Central memory CD4-positive, alpha-beta T cell (primary cell): ENCODE results near the gene ENO1.
A peak's percentile ranks its signal among the peaks of the same experiment; 100 is the strongest.
"Not testable (repeated sequence)": the region's sequence is repeated elsewhere in the genome, so short reads cannot be mapped to it uniquely, and the experiment has no call there.

Experiments used
- DNase-seq: peaks from one replicate; pipeline ENCODE4 v3.0.0; 2022

The ENO1 gene

GRCh38 chr1:8845104-8846097 lies 33.1 kb downstream of the ENO1 start:
- no peak for DNase-seq

GRCh38 chr1:8844501-8845006 lies 33.9 kb downstream of the ENO1 start:
- no peak for DNase-seq

GRCh38 chr1:8841395-8841794 lies 37.1 kb downstream of the ENO1 start:
- no peak for DNase-seq

- DNase-seq, result no peak
These were observed 38.5 kb downstream of the ENO1 start for GRCh38 chr1:8839990-8840389.

- no peak for DNase-seq
These were observed 42.4 kb downstream of the ENO1 start for GRCh38 chr1:8835941-8836643.

- DNase-seq, result no peak
These were observed 47.1 kb downstream of the ENO1 start for GRCh38 chr1:8831340-8831739.

GRCh38 chr1:8830732-8831131 lies 47.8 kb downstream of the ENO1 start:
- DNase-seq, result not testable (repeated sequence)

- DNase-seq, result no peak
These were observed 52.5 kb downstream of the ENO1 start for GRCh38 chr1:8825985-8826481.

GRCh38 chr1:8823295-8823664 lies 55.2 kb downstream of the ENO1 start:
- DNase-seq, result no peak

- no peak for DNase-seq
These were observed 55.9 kb downstream of the ENO1 start for GRCh38 chr1:8822373-8823294.

- no peak for DNase-seq
These were observed 57.4 kb downstream of the ENO1 start for GRCh38 chr1:8821084-8821483.

- DNase-seq, result not testable (repeated sequence)
These were observed 59.7 kb downstream of the ENO1 start for GRCh38 chr1:8818789-8819188.

GRCh38 chr1:8818325-8818775 lies 60.1 kb downstream of the ENO1 start:
- DNase-seq, result no peak

- peak; percentile 97 for DNase-seq
These were observed 60.8 kb downstream of the ENO1 start, which contains the start of gene RERE for GRCh38 chr1:8817412-8818324. TSS of gene RERE (minus strand) at chr1:8817640.

- no peak for DNase-seq
These were observed 61.6 kb downstream of the ENO1 start for GRCh38 chr1:8816831-8817411.

GRCh38 chr1:8816264-8816663 lies 62.2 kb downstream of the ENO1 start:
- DNase-seq, result no peak

- DNase-seq, result no peak
These were observed 62.8 kb downstream of the ENO1 start for GRCh38 chr1:8815582-8816151.

GRCh38 chr1:8814865-8815264 lies 63.6 kb downstream of the ENO1 start:
- DNase-seq, result no peak

GRCh38 chr1:8813991-8814390 lies 64.5 kb downstream of the ENO1 start:
- DNase-seq, result no peak

GRCh38 chr1:8813016-8813763 lies 65.3 kb downstream of the ENO1 start:
- DNase-seq, result no peak
